HepG2 (cell line): Measurements from ENCODE around the gene TBC1D1. TPM values are rescaled to one million over a fixed set of nuclear protein-coding genes. Genes with fewer than 3 reads are reported as not detected.

Source experiments
- ARNTL ChIP-seq: sonication (generic); formaldehyde crosslinking; IDR thresholded peaks from 2 replicates; pipeline ENCODE4 v1.4.0; 2020; ENCODE audit warnings: mild to moderate bottlenecking, missing genetic modification reagents
- BHLHE40 ChIP-seq: IDR thresholded peaks from 2 replicates; pipeline ENCODE4 v1.6.1; 2011; ENCODE audit warnings: low read length, improper control_type of control experiment
- CREM ChIP-seq, 2 experiments: sonication (generic) in 1 of 2; formaldehyde crosslinking in 1 of 2; IDR thresholded peaks; 2 replicates each; pipeline versions ENCODE4 v1.4.0 to v1.6.1; 2016 to 2020; ENCODE audit warnings: antibody characterized with exemption in 1 of 2, mild to moderate bottlenecking in 1 of 2, missing genetic modification reagents in 1 of 2
- FOXK2 ChIP-seq: fragments of 450-650 bp; IDR thresholded peaks from 2 replicates; pipeline ENCODE4 v1.6.1; 2016
- GZF1 ChIP-seq: sonication (generic); formaldehyde crosslinking; IDR thresholded peaks from 2 replicates; pipeline ENCODE4 v1.5.1; 2020; ENCODE audit warnings: mild to moderate bottlenecking, missing genetic modification reagents
- JUND ChIP-seq: sonication (generic); formaldehyde crosslinking; IDR thresholded peaks from 2 replicates; pipeline ENCODE4 v1.8.0; 2022; ENCODE audit warnings: mild to moderate bottlenecking, missing genetic modification reagents
- MAFK ChIP-seq, 2 experiments: IDR thresholded peaks in 1 of 2; conservative IDR thresholded peaks in 1 of 2; 2 replicates each; pipeline ENCODE4 v1.6.1; 2011; ENCODE audit warnings: improper control_type of control experiment in 2 of 2, low read length in 2 of 2
- MED1 ChIP-seq: sonication (generic); formaldehyde crosslinking; IDR thresholded peaks from 2 replicates; pipeline ENCODE4 v1.4.0; 2020; ENCODE audit warnings: missing genetic modification reagents
- PHF21A ChIP-seq: sonication (generic); formaldehyde crosslinking; IDR thresholded peaks from 2 replicates; pipeline ENCODE4 v1.5.0; 2020; ENCODE audit warnings: mild to moderate bottlenecking, missing genetic modification reagents
- RBM22 ChIP-seq: fragments of 200-400 bp; formaldehyde crosslinking; optimal IDR thresholded peaks from 2 replicates; pipeline ENCODE3; 2017; ENCODE audit warnings: mild to moderate bottlenecking, low read length, moderate library complexity
- RFX1 ChIP-seq: fragments of 450-650 bp; IDR thresholded peaks from 2 replicates; pipeline ENCODE4 v1.6.1; 2017
- SP1 ChIP-seq, 2 experiments: fragments of 450-650 bp in 1 of 2; sonication (generic) in 1 of 2; formaldehyde crosslinking in 1 of 2; IDR thresholded peaks; 2 replicates each; pipeline versions ENCODE4 v1.4.0 to v1.6.1; 2016 to 2020; ENCODE audit warnings: missing genetic modification reagents in 1 of 2
- TCF7 ChIP-seq: sonication (generic); IDR thresholded peaks from 2 replicates; pipeline ENCODE4 v1.6.1; 2016; ENCODE audit warnings: antibody characterized with exemption, low read depth
- U2AF2 ChIP-seq: fragments of 200-400 bp; formaldehyde crosslinking; IDR thresholded peaks from 2 replicates; pipeline ENCODE4 v1.6.1; 2017; ENCODE audit warnings: low read depth, mild to moderate bottlenecking, low read length
- ZEB1 ChIP-seq: IDR thresholded peaks from 2 replicates; pipeline ENCODE4 v1.6.1; 2012; ENCODE audit warnings: mild to moderate bottlenecking, low read depth, inconsistent platforms; ENCODE audit not compliant: insufficient replicate concordance
- ZNF224 ChIP-seq: sonication (generic); formaldehyde crosslinking; IDR thresholded peaks from 2 replicates; pipeline ENCODE4 v1.5.0; 2020; ENCODE audit warnings: mild to moderate bottlenecking, missing genetic modification reagents
- ZNF703 ChIP-seq: sonication (generic); formaldehyde crosslinking; IDR thresholded peaks from 2 replicates; pipeline ENCODE4 v1.5.1; 2020; ENCODE audit warnings: missing genetic modification reagents, mild to moderate bottlenecking, moderate library complexity, borderline replicate concordance
- ZNF737 ChIP-seq: sonication (generic); formaldehyde crosslinking; IDR thresholded peaks from 2 replicates; pipeline ENCODE4 v1.5.0; 2020; ENCODE audit warnings: missing genetic modification reagents, mild to moderate bottlenecking, borderline replicate concordance
- ZNF777 ChIP-seq: sonication (generic); formaldehyde crosslinking; IDR thresholded peaks from 2 replicates; pipeline ENCODE4 v1.4.0; 2020; ENCODE audit warnings: missing genetic modification reagents
- polyA plus RNA-seq, 8 experiments: library from polyadenylated mRNA; depleted of rRNA in 3 of 8; stranded (reverse) in 7 of 8; unstranded in 1 of 8; fragments of >200 nt; fragmentation: Illumina TruSeq in 4 of 8; extraction: Trizol in 4 of 8; gene quantifications; 2 replicates each; pipeline versions ENCODE4 v1.2.1 to v1.2.3, GENCODE V29; 2011 to 2016; ENCODE audit warnings: low read depth in 4 of 8, missing spikeins in 1 of 8, mixed read lengths in 1 of 8; ENCODE audit not compliant: insufficient read depth in 1 of 8
- total RNA-seq, 5 experiments: library from RNA; depleted of rRNA; stranded (reverse); fragments of >200 nt; fragmentation: Illumina TruSeq; extraction: Trizol; gene quantifications; 2 replicates each; pipeline ENCODE4 v1.2.3, GENCODE V29; 2016; ENCODE audit warnings: low read depth in 1 of 5
- TF ChIP-seq, protein P1 (sequence below): sonication (generic); formaldehyde crosslinking; IDR thresholded peaks from 2 replicates; pipeline ENCODE4 v1.8.0; 2022; ENCODE audit warnings: missing genetic modification reagents, mild to moderate bottlenecking, borderline replicate concordance
- TF ChIP-seq, protein P2 (sequence below), 2 experiments: sonication (generic) in 1 of 2; formaldehyde crosslinking in 1 of 2; IDR thresholded peaks; 2 replicates each; pipeline versions ENCODE4 v1.4.0 to v1.6.1; 2016 to 2020; ENCODE audit warnings: borderline replicate concordance in 1 of 2, low read depth in 1 of 2, mild to moderate bottlenecking in 1 of 2, missing genetic modification reagents in 1 of 2
- TF ChIP-seq, protein P3 (sequence below): sonication (generic); formaldehyde crosslinking; IDR thresholded peaks from 2 replicates; pipeline ENCODE4 v1.5.0; 2020; ENCODE audit warnings: missing genetic modification reagents
- TF ChIP-seq, protein P4 (sequence below): sonication (generic); formaldehyde crosslinking; IDR thresholded peaks from 2 replicates; pipeline ENCODE4 v1.5.0; 2020; ENCODE audit warnings: missing genetic modification reagents, mild to moderate bottlenecking, borderline replicate concordance

TBC1D1 gene
- total and polyA plus RNA-seq, 2 of the 13 experiments (the other 11 are each of a cell fraction or from before 2014, with no cell fraction given) = 37.3 to 62.8 TPM

DNA sequence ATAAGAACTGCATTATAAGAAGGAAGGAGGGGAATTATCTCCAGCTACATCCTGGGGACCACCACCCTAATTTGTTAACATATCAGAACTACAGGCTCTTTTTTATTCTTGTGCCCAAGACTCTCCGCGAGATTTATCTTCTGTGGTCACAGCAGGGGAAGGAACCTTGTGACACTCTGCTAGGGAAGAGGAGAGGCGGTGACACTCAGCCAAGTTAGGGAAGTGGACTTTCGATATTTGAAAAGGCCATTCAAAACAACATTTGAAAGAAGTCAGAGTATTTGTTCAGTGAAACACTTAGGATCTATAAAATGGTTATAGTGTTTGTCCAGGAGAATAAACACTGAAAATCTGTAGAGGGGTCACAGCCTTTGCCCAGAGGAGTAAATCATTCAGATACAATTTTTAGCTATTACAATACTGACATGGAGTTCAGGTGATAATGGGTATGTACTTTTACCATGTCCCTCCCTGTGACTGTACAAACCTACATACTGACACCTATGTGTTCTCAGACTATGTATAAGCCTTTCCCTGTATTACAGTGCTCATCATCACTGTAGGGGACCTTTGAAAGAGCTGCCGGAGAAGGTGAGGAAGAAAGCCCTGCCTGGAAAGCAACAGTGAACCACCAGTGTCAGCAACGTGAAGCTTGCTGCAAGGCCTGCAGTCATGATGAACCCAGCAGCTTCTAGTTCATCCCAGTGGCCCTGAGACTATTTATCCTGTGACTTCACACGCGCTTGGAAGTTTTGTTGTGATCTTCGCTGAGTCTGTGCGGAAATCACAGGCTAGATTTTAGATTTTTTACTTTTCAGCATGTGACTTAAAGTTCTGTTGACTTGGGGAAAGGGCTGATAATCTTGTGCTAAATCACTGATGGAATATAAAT is 60.8 kb downstream of the TBC1D1 start (continued):
- no peak for TF ChIP-seq RFX1
- no peak for TF ChIP-seq ZNF737
- TF ChIP-seq SP1 (IDR thresholded peaks at IDR 0.05) = no peak
- TF ChIP-seq SP1 (CRISPR knock-in tag; IDR thresholded peaks at IDR 0.05) = no peak
- no peak for TF ChIP-seq FOXK2
- TF ChIP-seq, protein P1, sequence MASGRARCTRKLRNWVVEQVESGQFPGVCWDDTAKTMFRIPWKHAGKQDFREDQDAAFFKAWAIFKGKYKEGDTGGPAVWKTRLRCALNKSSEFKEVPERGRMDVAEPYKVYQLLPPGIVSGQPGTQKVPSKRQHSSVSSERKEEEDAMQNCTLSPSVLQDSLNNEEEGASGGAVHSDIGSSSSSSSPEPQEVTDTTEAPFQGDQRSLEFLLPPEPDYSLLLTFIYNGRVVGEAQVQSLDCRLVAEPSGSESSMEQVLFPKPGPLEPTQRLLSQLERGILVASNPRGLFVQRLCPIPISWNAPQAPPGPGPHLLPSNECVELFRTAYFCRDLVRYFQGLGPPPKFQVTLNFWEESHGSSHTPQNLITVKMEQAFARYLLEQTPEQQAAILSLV (CRISPR knock-in tag) = no peak
- no peak for TF ChIP-seq ZNF224
- TF ChIP-seq, protein P2, sequence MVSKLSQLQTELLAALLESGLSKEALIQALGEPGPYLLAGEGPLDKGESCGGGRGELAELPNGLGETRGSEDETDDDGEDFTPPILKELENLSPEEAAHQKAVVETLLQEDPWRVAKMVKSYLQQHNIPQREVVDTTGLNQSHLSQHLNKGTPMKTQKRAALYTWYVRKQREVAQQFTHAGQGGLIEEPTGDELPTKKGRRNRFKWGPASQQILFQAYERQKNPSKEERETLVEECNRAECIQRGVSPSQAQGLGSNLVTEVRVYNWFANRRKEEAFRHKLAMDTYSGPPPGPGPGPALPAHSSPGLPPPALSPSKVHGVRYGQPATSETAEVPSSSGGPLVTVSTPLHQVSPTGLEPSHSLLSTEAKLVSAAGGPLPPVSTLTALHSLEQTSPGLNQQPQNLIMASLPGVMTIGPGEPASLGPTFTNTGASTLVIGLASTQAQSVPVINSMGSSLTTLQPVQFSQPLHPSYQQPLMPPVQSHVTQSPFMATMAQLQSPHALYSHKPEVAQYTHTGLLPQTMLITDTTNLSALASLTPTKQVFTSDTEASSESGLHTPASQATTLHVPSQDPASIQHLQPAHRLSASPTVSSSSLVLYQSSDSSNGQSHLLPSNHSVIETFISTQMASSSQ (IDR thresholded peaks at IDR 0.05; ENCODE audit: low read depth) = no peak
- TF ChIP-seq, protein P2 (CRISPR knock-in tag; IDR thresholded peaks at IDR 0.05; ENCODE audit: borderline replicate concordance) = no peak
- no peak for TF ChIP-seq ZNF777
- TF ChIP-seq, protein P3, sequence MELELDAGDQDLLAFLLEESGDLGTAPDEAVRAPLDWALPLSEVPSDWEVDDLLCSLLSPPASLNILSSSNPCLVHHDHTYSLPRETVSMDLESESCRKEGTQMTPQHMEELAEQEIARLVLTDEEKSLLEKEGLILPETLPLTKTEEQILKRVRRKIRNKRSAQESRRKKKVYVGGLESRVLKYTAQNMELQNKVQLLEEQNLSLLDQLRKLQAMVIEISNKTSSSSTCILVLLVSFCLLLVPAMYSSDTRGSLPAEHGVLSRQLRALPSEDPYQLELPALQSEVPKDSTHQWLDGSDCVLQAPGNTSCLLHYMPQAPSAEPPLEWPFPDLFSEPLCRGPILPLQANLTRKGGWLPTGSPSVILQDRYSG (CRISPR knock-in tag) = no peak
- no peak for TF ChIP-seq PHF21A (CRISPR knock-in tag)
- TF ChIP-seq ZNF703 = no peak
- TF ChIP-seq GZF1 = no peak
- TF ChIP-seq MED1 (CRISPR knock-in tag) = 0 out of 2 replicates have a peak, but pooled peaks have one; percentile 26
- no peak for TF ChIP-seq RBM22
- no peak for TF ChIP-seq MAFK (conservative IDR thresholded peaks at IDR 0.05 in 1 of 2, IDR thresholded peaks at IDR 0.05 in 1 of 2; ENCODE audit: low read length in 2 of 2)
- no peak for TF ChIP-seq JUND (CRISPR knock-in tag)
- peak; percentile 41; the same call in 1 of the 2 replicates for TF ChIP-seq ARNTL
- no peak for TF ChIP-seq BHLHE40
- TF ChIP-seq ZEB1 = no peak
- TF ChIP-seq, protein P4, sequence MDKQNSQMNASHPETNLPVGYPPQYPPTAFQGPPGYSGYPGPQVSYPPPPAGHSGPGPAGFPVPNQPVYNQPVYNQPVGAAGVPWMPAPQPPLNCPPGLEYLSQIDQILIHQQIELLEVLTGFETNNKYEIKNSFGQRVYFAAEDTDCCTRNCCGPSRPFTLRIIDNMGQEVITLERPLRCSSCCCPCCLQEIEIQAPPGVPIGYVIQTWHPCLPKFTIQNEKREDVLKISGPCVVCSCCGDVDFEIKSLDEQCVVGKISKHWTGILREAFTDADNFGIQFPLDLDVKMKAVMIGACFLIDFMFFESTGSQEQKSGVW (CRISPR knock-in tag) = no peak
- peak; percentile 35; the same call in 1 of the 2 replicates for TF ChIP-seq CREM (IDR thresholded peaks at IDR 0.05)
- no peak for TF ChIP-seq CREM (CRISPR knock-in tag; IDR thresholded peaks at IDR 0.05)
- peak; percentile 80 for TF ChIP-seq TCF7
- TF ChIP-seq U2AF2 = no peak
